Keratinocyte (primary cell): ENCODE data around the gene ETNK1. TPM values are rescaled to one million over a fixed set of nuclear protein-coding genes. Genes with fewer than 3 reads are reported as not detected.

Source experiments
- DNase-seq: peaks from one replicate; pipeline ENCODE4 v3.0.0-alpha.2; 2011; ENCODE audit warnings: low read depth, missing footprints, low spot score
- FAIRE-seq: peaks from 2 replicates; lab custom pipeline; 2011; peaks lifted over from hg19 to GRCh38; lab: Jason Lieb, UNC
- H2AFZ ChIP-seq: 2 replicates; pipeline ENCODE4 v1.6.0; 2012; ENCODE audit warnings: low read length, control low read depth, inconsistent platforms; ENCODE audit not compliant: control insufficient read depth
- H3K27ac ChIP-seq: 2 replicates; pipeline ENCODE4 v1.5.1; 2011; ENCODE audit warnings: low read length; ENCODE audit not compliant: control insufficient read depth, insufficient read depth
- H3K27me3 ChIP-seq: 3 replicates; pipeline ENCODE4 v1.6.0; 2011; ENCODE audit warnings: low read length; ENCODE audit not compliant: control insufficient read depth, insufficient read depth; ENCODE audit errors: extremely low read depth
- H3K36me3 ChIP-seq, 2 experiments: 2 replicates in 1 of 2; 3 replicates in 1 of 2; pipeline ENCODE4 v1.5.1; 2011; ENCODE audit warnings: low read length in 2 of 2, mild to moderate bottlenecking in 1 of 2; ENCODE audit not compliant: control insufficient read depth in 2 of 2, insufficient read depth in 2 of 2; ENCODE audit errors: extremely low read depth in 1 of 2
- H3K4me1 ChIP-seq: 3 replicates; pipeline ENCODE4 v1.5.1; 2011; ENCODE audit warnings: low read length; ENCODE audit not compliant: control insufficient read depth, insufficient read depth; ENCODE audit errors: extremely low read depth
- H3K4me2 ChIP-seq: 3 replicates; pipeline ENCODE4 v1.6.0; 2011; ENCODE audit warnings: low read depth, low read length; ENCODE audit not compliant: control insufficient read depth, insufficient read depth; ENCODE audit errors: extremely low read depth
- H3K4me3 ChIP-seq, 3 experiments: fragments of 200-600 bp in 1 of 3; sonication (generic) in 1 of 3; 2 replicates in 2 of 3; 3 replicates in 1 of 3; pipeline ENCODE4 v1.5.1; 2011 to 2016; ENCODE audit warnings: low read length in 3 of 3, mild to moderate bottlenecking in 3 of 3, control low read depth in 2 of 3, inconsistent platforms in 1 of 3, low read depth in 1 of 3, mixed read lengths in 1 of 3, mixed run types in 1 of 3, moderate library complexity in 1 of 3; ENCODE audit not compliant: control insufficient read depth in 2 of 3, insufficient read depth in 2 of 3; ENCODE audit errors: extremely low read depth in 1 of 3
- H3K79me2 ChIP-seq: 2 replicates; pipeline ENCODE4 v1.6.0; 2012; ENCODE audit warnings: low read length; ENCODE audit not compliant: control insufficient read depth, insufficient read depth
- H3K9ac ChIP-seq: 3 replicates; pipeline ENCODE4 v1.6.0; 2011; ENCODE audit warnings: low read length; ENCODE audit not compliant: control insufficient read depth, insufficient read depth; ENCODE audit errors: extremely low read depth
- H3K9me1 ChIP-seq: 3 replicates; pipeline ENCODE4 v1.6.0; 2011; ENCODE audit warnings: low read length; ENCODE audit not compliant: control insufficient read depth, insufficient read depth; ENCODE audit errors: extremely low read depth
- H3K9me3 ChIP-seq: 2 replicates; pipeline ENCODE4 v1.5.1; 2012; ENCODE audit warnings: low read depth, low read length; ENCODE audit not compliant: control insufficient read depth
- H4K20me1 ChIP-seq: 3 replicates; pipeline ENCODE4 v1.6.0; 2011; ENCODE audit warnings: low read length; ENCODE audit not compliant: control insufficient read depth, insufficient read depth; ENCODE audit errors: extremely low read depth
- CTCF ChIP-seq, 3 experiments: IDR thresholded peaks in 1 of 3; conservative IDR thresholded peaks in 1 of 3; optimal IDR thresholded peaks in 1 of 3; 2 replicates in 2 of 3; 3 replicates in 1 of 3; pipeline versions ENCODE3 to v1.5.1; 2011; ENCODE audit warnings: low read length in 3 of 3, mild to moderate bottlenecking in 3 of 3, moderate library complexity in 2 of 3, control low read depth in 1 of 3, inconsistent platforms in 1 of 3; ENCODE audit not compliant: insufficient read depth in 2 of 3; ENCODE audit errors: extremely low read depth in 1 of 3
- EZH2 ChIP-seq: IDR thresholded peaks from one replicate; pipeline ENCODE4 v1.6.1; 2012; ENCODE audit warnings: inconsistent platforms, mild to moderate bottlenecking, low read length, moderate library complexity
- dilution Hi-C: fragments of 300-500 bp; cut with MboI; formaldehyde crosslinking; loops from one replicate; pipeline ENCODE4 v1.7.0; 2020; ENCODE audit warnings: low sequenced_read_pairs; ENCODE audit not compliant: extremely low pct_ligation_motif_present
- polyA plus RNA-seq, 5 experiments: library from polyadenylated mRNA; depleted of rRNA in 3 of 5; stranded (reverse) in 3 of 5; stranded (forward) in 1 of 5; unstranded in 1 of 5; fragments of >200 nt; gene quantifications; 1 replicate in 1 of 5; 2 replicates in 3 of 5; 3 replicates in 1 of 5; pipeline versions ENCODE4 v1.2.1 to v1.2.3, GENCODE V29; 2011 to 2012; ENCODE audit warnings: missing spikeins in 2 of 5, low read depth in 1 of 5, low replicate concordance in 1 of 5

ETNK1 gene
- polyA plus RNA-seq, 1 donor (not counting 4 experiments of a cell fraction or from before 2014, with no cell fraction given): 20.3 TPM

- no peaks in the 10 kb centered on the region for H3K9me3 ChIP-seq
- FAIRE-seq (no peak), DNase-seq (no peak)
- H3K9me1 ChIP-seq: no peaks in the 10 kb centered on the region
- no peaks in the 10 kb centered on the region for H3K27me3 ChIP-seq
- H4K20me1 ChIP-seq: no peaks in the 10 kb centered on the region
- H3K27ac ChIP-seq: no peak overlapping the region
- H3K9ac ChIP-seq: no peak overlapping the region
- dilution Hi-C loops: no loop called here
- no peak overlapping the region for H3K4me3 ChIP-seq
- H3K36me3 ChIP-seq: no peaks in the 10 kb centered on the region
- no peaks in the 10 kb centered on the region for H3K79me2 ChIP-seq
- no peak overlapping the region for H2AFZ ChIP-seq
- TF ChIP-seq CTCF (optimal IDR thresholded peaks at IDR 0.05 in 1 of 3, IDR thresholded peaks at IDR 0.05 in 1 of 3, conservative IDR thresholded peaks at IDR 0.05 in 1 of 3; ENCODE audit: extremely low read depth in 1 of 3, insufficient read depth in 2 of 3, low read length in 3 of 3) (no peak), EZH2 (no peak)
- H3K4me1 ChIP-seq: no peaks in the 10 kb centered on the region
- H3K4me2 ChIP-seq: no peak overlapping the region
These were observed 77.7 kb downstream of the ETNK1 start for GRCh38 chr12:22702690-22703089.

DNA sequence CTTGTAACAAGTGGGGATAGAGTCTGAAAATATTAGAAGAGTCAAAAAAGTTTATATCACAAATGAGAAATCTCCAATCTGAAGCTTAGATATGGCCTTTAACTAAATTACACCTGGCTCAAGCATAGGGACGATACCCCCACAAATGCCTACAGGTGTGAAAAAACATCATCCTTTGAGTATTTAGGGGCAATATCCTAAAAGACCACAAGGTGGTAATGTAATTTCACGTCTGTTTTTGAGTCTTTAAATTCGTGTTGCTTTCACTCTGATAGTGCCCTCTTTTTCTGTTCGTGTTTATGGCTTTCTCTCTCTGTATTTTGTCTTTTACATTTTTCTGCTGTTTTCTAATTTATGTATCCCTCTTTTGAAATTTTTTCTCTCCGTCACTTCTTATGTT, 84.3 kb downstream of the ETNK1 start:
- no peak overlapping the region for H3K4me2 ChIP-seq
- no peak overlapping the region for H3K4me3 ChIP-seq
- no peaks in the 10 kb centered on the region for H3K4me1 ChIP-seq
- H3K9ac ChIP-seq: no peak overlapping the region
- peak in 2 of 3 experiments; percentile 25 to 45 for TF ChIP-seq CTCF (optimal IDR thresholded peaks at IDR 0.05 in 1 of 3, IDR thresholded peaks at IDR 0.05 in 1 of 3, conservative IDR thresholded peaks at IDR 0.05 in 1 of 3; ENCODE audit: extremely low read depth in 1 of 3, insufficient read depth in 2 of 3, low read length in 3 of 3)
- no peak for TF ChIP-seq EZH2
- no peaks in the 10 kb centered on the region for H3K36me3 ChIP-seq
- no peaks in the 10 kb centered on the region for H3K27me3 ChIP-seq
- no peaks in the 10 kb centered on the region for H3K9me1 ChIP-seq
- H3K27ac ChIP-seq: no peak overlapping the region
- no peaks in the 10 kb centered on the region for H3K79me2 ChIP-seq
- no peaks in the 10 kb centered on the region for H3K9me3 ChIP-seq
- FAIRE-seq (no peak), DNase-seq (no peak)
- dilution Hi-C loops: no loop called here
- no peak overlapping the region for H2AFZ ChIP-seq
- no peaks in the 10 kb centered on the region for H4K20me1 ChIP-seq
